T-helper 9 cell (primary cell): ENCODE measurements around the gene CFAP68.
A peak's percentile ranks its signal among the peaks of the same experiment; 100 is the strongest.
"Not testable (repeated sequence)": the region's sequence is repeated elsewhere in the genome, so short reads cannot be mapped to it uniquely, and the experiment has no call there.

Experiments
- DNase-seq: peaks from one replicate; pipeline ENCODE4 v3.0.0-alpha.2; 2020

CFAP68 gene

GRCh38 chr11:111918390-111919256 is 39.3 kb downstream of the CFAP68 start, which contains the start of gene C11orf52:
Gene C11orf52, plus strand, starts transcription at chr11:111918913. Its CDS starts 60 bp downstream, at chr11:111918973.
- no peak for DNase-seq

GRCh38 chr11:111920908-111921307 is 41.6 kb downstream of the CFAP68 start:
- no peak for DNase-seq

- no peak for DNase-seq
Observed at GRCh38 chr11:111921541-111922230, 42.3 kb downstream of the CFAP68 start.

DNA sequence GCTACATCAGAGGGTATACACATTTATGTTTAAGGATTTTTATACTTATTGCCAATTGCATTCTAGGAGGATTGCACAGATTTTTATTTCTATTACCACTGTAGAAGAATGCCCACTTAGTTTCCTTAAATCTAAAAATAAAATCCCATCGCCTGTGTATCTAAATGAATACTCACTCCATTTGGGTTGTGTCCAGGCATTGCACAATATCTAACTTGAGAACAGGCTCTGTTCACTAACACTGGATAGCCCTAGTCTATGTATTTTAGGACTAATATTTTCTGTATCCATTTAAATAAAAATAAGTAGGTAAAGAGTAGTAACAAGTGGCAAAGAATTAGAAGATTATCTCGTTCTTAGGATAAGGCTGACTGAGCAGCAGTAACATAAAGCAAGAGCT is 43.5 kb downstream of the CFAP68 start:
- DNase-seq: no peak

DNA sequence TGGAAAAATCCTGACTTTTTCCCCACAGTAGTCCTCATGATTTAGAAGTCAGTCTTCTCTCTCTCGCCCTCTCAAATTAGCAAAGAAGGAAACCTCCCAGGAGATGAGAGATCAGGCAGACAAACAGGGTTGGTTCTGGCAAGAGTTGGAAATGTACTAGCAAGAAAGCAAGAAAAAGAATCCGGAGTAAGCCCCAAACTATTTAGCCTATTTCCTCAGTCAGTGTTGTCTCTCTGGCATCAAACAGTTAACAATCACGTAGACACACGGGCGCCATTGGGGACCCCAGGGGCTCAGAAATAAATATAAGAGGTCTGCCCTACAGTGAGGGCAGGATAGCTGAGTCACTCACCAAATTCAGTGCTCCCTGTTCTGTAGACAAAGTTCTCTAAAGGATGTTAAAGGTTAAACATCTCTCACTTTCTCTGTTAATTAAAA is 44.0 kb downstream of the CFAP68 start:
- no peak for DNase-seq

- no peak for DNase-seq
Observed at GRCh38 chr11:111923951-111924350, 44.6 kb downstream of the CFAP68 start.

DNA sequence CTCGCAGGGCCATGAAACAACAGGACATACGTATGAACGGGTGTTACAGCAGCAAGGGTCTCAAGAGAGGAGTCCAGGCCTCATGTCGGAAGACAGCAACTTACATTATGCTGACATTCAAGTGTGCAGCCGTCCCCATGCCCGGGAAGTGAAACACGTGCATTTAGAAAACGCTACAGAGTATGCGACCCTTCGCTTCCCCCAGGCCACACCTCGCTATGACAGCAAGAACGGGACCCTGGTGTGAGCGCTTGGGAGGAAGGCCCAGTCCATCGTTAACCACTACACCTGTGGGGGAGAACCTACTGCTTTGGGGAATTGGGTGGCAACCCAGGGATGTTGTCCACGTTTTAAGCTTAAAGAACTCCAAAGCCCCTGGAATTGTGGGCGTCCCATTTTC is 46.6 kb downstream of the CFAP68 start:
- DNase-seq: no peak

- peak; percentile 90 for DNase-seq
Observed at GRCh38 chr11:111926505-111927391, 47.4 kb downstream of the CFAP68 start.

DNA sequence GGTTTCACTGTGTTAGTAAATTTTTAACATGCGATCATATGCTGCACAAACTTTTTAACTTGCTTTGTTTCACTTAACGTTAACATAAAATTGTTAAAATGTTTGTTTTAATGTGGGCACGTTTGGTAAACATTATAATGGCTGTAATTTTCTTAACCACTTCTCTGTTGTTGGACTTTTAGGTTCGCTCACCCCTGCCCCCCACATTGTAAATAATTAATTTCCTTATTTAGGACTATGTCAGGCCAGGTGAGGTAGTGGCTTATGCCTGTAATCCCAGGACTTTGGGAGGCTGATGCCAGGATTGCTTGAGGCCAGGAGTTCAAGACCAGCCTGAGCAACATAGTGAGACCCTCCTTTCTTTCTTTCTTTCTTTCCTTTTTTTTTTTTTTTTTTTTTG is 51.1 kb downstream of the CFAP68 start:
- no peak for DNase-seq

GRCh38 chr11:111932611-111932950 is 53.2 kb downstream of the CFAP68 start:
- DNase-seq: no peak

GRCh38 chr11:111933176-111933575 is 53.8 kb downstream of the CFAP68 start:
- DNase-seq: not testable (repeated sequence)

GRCh38 chr11:111933872-111934271 is 54.5 kb downstream of the CFAP68 start:
- DNase-seq: no peak

GRCh38 chr11:111934306-111934705 is 55.0 kb downstream of the CFAP68 start:
- no peak for DNase-seq
